Trophoblast cell (in vitro differentiated cells and primary cell): ENCODE results near the gene ABLIM2.

ENCODE experiments used
- DNase-seq, 2 donors: peaks; one replicate each; pipeline ENCODE4 v3.0.0-alpha.2; 2016
- H2AFZ ChIP-seq: 2 replicates; pipeline ENCODE4 v1.6.1; 2013; ENCODE audit warnings: low read length, moderate library complexity, mild to moderate bottlenecking; ENCODE audit not compliant: insufficient read depth, poor library complexity
- H2AK5ac ChIP-seq: 2 replicates; pipeline ENCODE4 v1.6.1; 2013; ENCODE audit warnings: mild to moderate bottlenecking, low read length
- H2BK120ac ChIP-seq: 2 replicates; pipeline ENCODE4 v1.6.1; 2013; ENCODE audit warnings: low read length, mild to moderate bottlenecking, moderate library complexity; ENCODE audit not compliant: insufficient read depth, poor library complexity
- H2BK12ac ChIP-seq: 2 replicates; pipeline ENCODE4 v1.6.1; 2013; ENCODE audit warnings: mild to moderate bottlenecking, low read length, moderate library complexity
- H2BK5ac ChIP-seq: 2 replicates; pipeline ENCODE4 v1.6.1; 2013; ENCODE audit warnings: low read length, low read depth, moderate library complexity, mild to moderate bottlenecking; ENCODE audit not compliant: poor library complexity
- H3K14ac ChIP-seq: 2 replicates; pipeline ENCODE4 v1.6.1; 2013; ENCODE audit warnings: mild to moderate bottlenecking, low read length
- H3K18ac ChIP-seq: 2 replicates; pipeline ENCODE4 v1.6.1; 2013; ENCODE audit warnings: mild to moderate bottlenecking, low read length
- H3K23ac ChIP-seq: 2 replicates; pipeline ENCODE4 v1.6.1; 2013; ENCODE audit warnings: low read length
- H3K27ac ChIP-seq: 2 replicates; pipeline ENCODE4 v1.5.1; 2013; ENCODE audit warnings: low read depth, mild to moderate bottlenecking, inconsistent platforms, low read length, moderate library complexity
- H3K27me3 ChIP-seq: 2 replicates; pipeline ENCODE4 v1.6.1; 2013; ENCODE audit warnings: inconsistent platforms, mild to moderate bottlenecking, low read length, moderate library complexity; ENCODE audit not compliant: insufficient read depth
- H3K36me3 ChIP-seq, 2 experiments: 1 replicate in 1 of 2; 2 replicates in 1 of 2; pipeline ENCODE4 v1.6.1; 2013; ENCODE audit warnings: low read length in 2 of 2, mild to moderate bottlenecking in 2 of 2, moderate library complexity in 1 of 2; ENCODE audit not compliant: insufficient read depth in 2 of 2, control insufficient read depth in 1 of 2
- H3K4ac ChIP-seq: 2 replicates; pipeline ENCODE4 v1.6.1; 2013; ENCODE audit warnings: low read depth, mild to moderate bottlenecking, low read length, moderate library complexity
- H3K4me1 ChIP-seq, 2 experiments: 1 replicate in 1 of 2; 2 replicates in 1 of 2; pipeline ENCODE4 v1.6.1; 2013; ENCODE audit warnings: low read length in 2 of 2, mild to moderate bottlenecking in 2 of 2, moderate library complexity in 1 of 2; ENCODE audit not compliant: insufficient read depth in 2 of 2, control insufficient read depth in 1 of 2
- H3K4me2 ChIP-seq: 2 replicates; pipeline ENCODE4 v1.6.1; 2013; ENCODE audit warnings: inconsistent platforms, mild to moderate bottlenecking, low read length, moderate library complexity
- H3K4me3 ChIP-seq: 2 replicates; pipeline ENCODE4 v1.5.1; 2013; ENCODE audit warnings: mild to moderate bottlenecking, low read depth, low read length, inconsistent platforms
- H3K79me1 ChIP-seq: one replicate; pipeline ENCODE4 v1.6.1; 2013; ENCODE audit warnings: low read length
- H3K79me2 ChIP-seq: 2 replicates; pipeline ENCODE4 v1.6.1; 2013; ENCODE audit warnings: low read length, mild to moderate bottlenecking; ENCODE audit not compliant: control insufficient read depth, insufficient read depth, poor library complexity
- H3K9ac ChIP-seq: 2 replicates; pipeline ENCODE4 v1.6.1; 2013; ENCODE audit warnings: mild to moderate bottlenecking, low read length
- H3K9me3 ChIP-seq: 2 replicates; pipeline ENCODE4 v1.6.1; 2013; ENCODE audit warnings: low read depth, mild to moderate bottlenecking, control low read depth, inconsistent platforms, low read length; ENCODE audit not compliant: insufficient read depth
- H4K12ac ChIP-seq: 2 replicates; pipeline ENCODE4 v1.6.1; 2013; ENCODE audit warnings: low read depth, mild to moderate bottlenecking, low read length, moderate library complexity
- H4K8ac ChIP-seq: 2 replicates; pipeline ENCODE4 v1.6.1; 2013; ENCODE audit warnings: low read depth, mild to moderate bottlenecking, low read length, moderate library complexity
- H4K91ac ChIP-seq: one replicate; pipeline ENCODE4 v1.6.1; 2013; ENCODE audit warnings: low read depth, mild to moderate bottlenecking, low read length, moderate library complexity
- WGBS: extraction: QIAGEN DNeasy Blood & Tissue Kit; methylation state at CpG from one replicate; pipeline ENCODE4 v1.1.7; 2013; ENCODE audit warnings: missing lambda C conversion rate; ENCODE audit not compliant: insufficient read length, insufficient coverage; ENCODE audit errors: extremely low coverage; 5-methylcytosine and 5-hydroxymethylcytosine counted together

ABLIM2 gene

DNA sequence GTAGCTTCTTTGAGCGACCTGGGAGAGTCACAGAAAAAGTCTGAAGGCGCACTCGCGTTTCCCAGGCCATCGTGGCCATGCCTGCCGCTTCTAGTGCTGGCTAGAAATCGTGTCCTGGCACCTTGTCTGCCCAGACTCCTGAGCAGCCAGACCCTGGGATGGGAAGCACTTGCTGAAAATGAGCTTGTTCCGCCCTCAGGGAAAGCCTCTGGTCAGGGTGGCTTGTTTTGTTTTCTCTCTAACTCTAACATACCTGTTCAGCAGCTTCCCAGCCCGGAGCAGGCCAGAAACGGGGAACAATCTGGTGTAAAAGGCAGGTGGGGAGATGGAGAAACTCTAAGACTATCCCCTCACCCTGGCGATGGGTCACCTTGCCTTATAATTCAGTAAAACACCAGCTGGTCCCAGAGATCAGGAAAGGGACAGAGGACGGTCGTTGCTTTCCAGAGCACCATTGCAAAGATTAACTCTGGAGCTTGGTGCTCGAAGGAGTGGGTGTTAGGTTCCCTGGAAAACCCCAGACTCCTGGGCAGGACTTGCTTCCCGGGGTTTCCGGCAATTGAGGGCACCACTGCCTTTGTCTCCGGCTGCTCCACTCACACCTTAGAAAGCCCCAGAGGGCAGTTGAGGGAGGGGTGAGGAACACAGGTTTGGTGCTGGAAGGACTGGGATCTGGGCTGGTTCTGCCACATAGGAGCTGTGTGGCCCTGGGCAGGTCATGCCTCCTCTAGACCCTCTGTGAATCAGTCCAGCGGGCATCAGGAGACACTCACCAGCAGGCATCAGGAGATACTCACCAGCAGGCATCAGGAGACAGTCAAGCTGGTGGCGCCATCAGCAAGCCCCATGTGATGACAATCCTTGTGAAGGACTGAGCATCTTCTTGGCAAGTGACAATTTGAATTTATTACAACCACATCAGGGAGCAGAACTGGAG is 36.0 kb upstream of the ABLIM2 start:
- peak overlapping the region; percentile 45 for H2BK120ac ChIP-seq
- no peak overlapping the region for H2AFZ ChIP-seq
- H3K18ac ChIP-seq: no peak overlapping the region
- H3K9ac ChIP-seq: no peak overlapping the region
- H2BK12ac ChIP-seq: peak overlapping the region; percentile 71
- H3K4me1 ChIP-seq: peaks cover 43 to 54% of the 10 kb centered on the region in 2 experiments
- peaks cover 7% of the 10 kb centered on the region for H3K79me2 ChIP-seq
- H3K4ac ChIP-seq: peak overlapping the region; percentile 4
- no peak overlapping the region for H2BK5ac ChIP-seq
- H3K4me2 ChIP-seq: no peak overlapping the region
- H4K8ac ChIP-seq: peak overlapping the region; percentile 14
- H3K9me3 ChIP-seq: no peaks in the 10 kb centered on the region
- H3K27me3 ChIP-seq: no peaks in the 10 kb centered on the region
- no peak overlapping the region for H3K23ac ChIP-seq
- H3K79me1 ChIP-seq: peaks cover 39% of the 10 kb centered on the region
- no peak overlapping the region for H3K4me3 ChIP-seq
- H4K12ac ChIP-seq: no peak overlapping the region
- peak overlapping the region; percentile 8 for H3K27ac ChIP-seq
- H2AK5ac ChIP-seq: peak overlapping the region; percentile 23
- no CpG with 5 or more reads among the region's 19 CpGs for WGBS
- no peak for DNase-seq
- no peaks in the 10 kb centered on the region for H3K36me3 ChIP-seq
- peak overlapping the region; percentile 41 for H4K91ac ChIP-seq
- peak overlapping the region; percentile 40 for H3K14ac ChIP-seq

GRCh38 chr4:8192748-8193738 is 34.4 kb upstream of the ABLIM2 start:
- no peaks in the 10 kb centered on the region for H3K27me3 ChIP-seq
- H3K4me2 ChIP-seq: no peak overlapping the region
- peak in 1 of 2 donors; percentile 33 for DNase-seq
- H4K91ac ChIP-seq: peak overlapping the region; percentile 41
- peak overlapping the region; percentile 16 for H2BK12ac ChIP-seq
- H3K18ac ChIP-seq: peak overlapping the region; percentile 22
- H3K9ac ChIP-seq: no peak overlapping the region
- no peaks in the 10 kb centered on the region for H3K79me2 ChIP-seq
- no peaks in the 10 kb centered on the region for H3K36me3 ChIP-seq
- no peak overlapping the region for H2AFZ ChIP-seq
- no peak overlapping the region for H3K23ac ChIP-seq
- H2BK5ac ChIP-seq: no peak overlapping the region
- H3K27ac ChIP-seq: no peak overlapping the region
- H4K12ac ChIP-seq: no peak overlapping the region
- H3K4me1 ChIP-seq: peaks cover 31 to 41% of the 10 kb centered on the region in 2 experiments
- H2AK5ac ChIP-seq: peak overlapping the region; percentile 20
- H3K14ac ChIP-seq: peak overlapping the region; percentile 40
- H3K79me1 ChIP-seq: peaks cover 27% of the 10 kb centered on the region
- WGBS: no CpG with 5 or more reads among the region's 18 CpGs
- no peak overlapping the region for H3K4me3 ChIP-seq
- no peak overlapping the region for H3K4ac ChIP-seq
- H4K8ac ChIP-seq: no peak overlapping the region
- no peaks in the 10 kb centered on the region for H3K9me3 ChIP-seq
- H2BK120ac ChIP-seq: peak overlapping the region; percentile 45

- peaks cover 3% of the 10 kb centered on the region for H3K9me3 ChIP-seq
- H4K8ac ChIP-seq: peak overlapping the region; percentile 70
- H3K27ac ChIP-seq: peak overlapping the region; percentile 16
- H3K4me3 ChIP-seq: no peak overlapping the region
- H4K91ac ChIP-seq: peak overlapping the region; percentile 53
- H3K27me3 ChIP-seq: no peaks in the 10 kb centered on the region
- H3K4me2 ChIP-seq: no peak overlapping the region
- H2AFZ ChIP-seq: peak overlapping the region; percentile 6
- H3K18ac ChIP-seq: peak overlapping the region; percentile 33
- no CpG with 5 or more reads among the region's 23 CpGs for WGBS
- peak overlapping the region; percentile 46 for H3K14ac ChIP-seq
- H2AK5ac ChIP-seq: peak overlapping the region; percentile 53
- no peak overlapping the region for H3K9ac ChIP-seq
- H3K23ac ChIP-seq: no peak overlapping the region
- H3K79me2 ChIP-seq: no peaks in the 10 kb centered on the region
- peak overlapping the region; percentile 64 for H2BK120ac ChIP-seq
- peak overlapping the region; percentile 50 for H2BK5ac ChIP-seq
- no peaks in the 10 kb centered on the region for H3K36me3 ChIP-seq
- no peak overlapping the region for H3K4ac ChIP-seq
- no peak overlapping the region for H4K12ac ChIP-seq
- peaks cover 27 to 34% of the 10 kb centered on the region in 2 experiments for H3K4me1 ChIP-seq
- DNase-seq: peak; percentile 66 to 83
- H3K79me1 ChIP-seq: peaks cover 21% of the 10 kb centered on the region
- H2BK12ac ChIP-seq: peak overlapping the region; percentile 51
Measured at GRCh38 chr4:8191136-8191747, 32.6 kb upstream of the ABLIM2 start.
